T-helper 1 cell (primary cell): Measurements from ENCODE around the gene OR1K1.
A peak's percentile ranks its signal among the peaks of the same experiment; 100 is the strongest.
"Not testable (repeated sequence)": the region's sequence is repeated elsewhere in the genome, so short reads cannot be mapped to it uniquely, and the experiment has no call there.

Experiments
- DNase-seq, 5 donors: peaks; one replicate each; pipeline ENCODE4 v3.0.0-alpha.2; 2012 to 2020
- total RNA-seq, 4 donors: gene quantifications; one replicate each; lab custom pipeline; 2026; lab: John Stamatoyannopoulos, UW

OR1K1 gene, protein sequence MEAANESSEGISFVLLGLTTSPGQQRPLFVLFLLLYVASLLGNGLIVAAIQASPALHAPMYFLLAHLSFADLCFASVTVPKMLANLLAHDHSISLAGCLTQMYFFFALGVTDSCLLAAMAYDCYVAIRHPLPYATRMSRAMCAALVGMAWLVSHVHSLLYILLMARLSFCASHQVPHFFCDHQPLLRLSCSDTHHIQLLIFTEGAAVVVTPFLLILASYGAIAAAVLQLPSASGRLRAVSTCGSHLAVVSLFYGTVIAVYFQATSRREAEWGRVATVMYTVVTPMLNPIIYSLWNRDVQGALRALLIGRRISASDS
- total RNA-seq = 0 reads per million in 4 donors

DNA sequence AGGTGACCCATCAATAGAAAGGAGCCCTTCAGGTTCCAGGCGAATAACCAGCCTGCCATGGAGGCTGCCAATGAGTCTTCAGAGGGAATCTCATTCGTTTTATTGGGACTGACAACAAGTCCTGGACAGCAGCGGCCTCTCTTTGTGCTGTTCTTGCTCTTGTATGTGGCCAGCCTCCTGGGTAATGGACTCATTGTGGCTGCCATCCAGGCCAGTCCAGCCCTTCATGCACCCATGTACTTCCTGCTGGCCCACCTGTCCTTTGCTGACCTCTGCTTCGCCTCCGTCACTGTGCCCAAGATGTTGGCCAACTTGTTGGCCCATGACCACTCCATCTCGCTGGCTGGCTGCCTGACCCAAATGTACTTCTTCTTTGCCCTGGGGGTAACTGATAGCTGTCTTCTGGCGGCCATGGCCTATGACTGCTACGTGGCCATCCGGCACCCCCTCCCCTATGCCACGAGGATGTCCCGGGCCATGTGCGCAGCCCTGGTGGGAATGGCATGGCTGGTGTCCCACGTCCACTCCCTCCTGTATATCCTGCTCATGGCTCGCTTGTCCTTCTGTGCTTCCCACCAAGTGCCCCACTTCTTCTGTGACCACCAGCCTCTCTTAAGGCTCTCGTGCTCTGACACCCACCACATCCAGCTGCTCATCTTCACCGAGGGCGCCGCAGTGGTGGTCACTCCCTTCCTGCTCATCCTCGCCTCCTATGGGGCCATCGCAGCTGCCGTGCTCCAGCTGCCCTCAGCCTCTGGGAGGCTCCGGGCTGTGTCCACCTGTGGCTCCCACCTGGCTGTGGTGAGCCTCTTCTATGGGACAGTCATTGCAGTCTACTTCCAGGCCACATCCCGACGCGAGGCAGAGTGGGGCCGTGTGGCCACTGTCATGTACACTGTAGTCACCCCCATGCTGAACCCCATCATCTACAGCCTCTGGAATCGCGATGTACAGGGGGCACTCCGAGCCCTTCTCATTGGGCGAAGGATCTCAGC lies at the start of gene OR1K1:
TSS of gene OR1K1 (plus strand) at position 58 of the 995 bp plus-strand sequence. CDS start at position 58, 0 bp downstream.
- no peak for DNase-seq

DNA sequence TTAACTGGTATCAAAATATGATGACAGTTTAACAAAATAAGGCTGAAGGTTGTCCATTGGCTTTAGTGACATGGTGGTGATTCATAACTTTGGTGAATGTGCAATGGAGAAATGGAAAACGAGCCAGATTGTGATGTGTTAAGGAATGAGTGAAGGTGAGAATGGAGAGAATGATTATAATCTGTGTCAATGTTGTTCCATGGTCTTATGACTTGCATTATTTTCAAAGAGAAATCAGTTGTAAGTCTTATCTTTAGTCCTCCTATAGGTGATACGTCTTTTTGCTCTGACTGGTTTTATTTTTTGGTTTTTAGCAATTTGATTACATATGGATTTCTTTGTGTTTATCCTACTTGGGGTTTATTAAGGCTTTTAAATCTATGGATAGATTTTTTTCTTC lies 45.1 kb upstream of the OR1K1 start:
- DNase-seq = no peak

DNA sequence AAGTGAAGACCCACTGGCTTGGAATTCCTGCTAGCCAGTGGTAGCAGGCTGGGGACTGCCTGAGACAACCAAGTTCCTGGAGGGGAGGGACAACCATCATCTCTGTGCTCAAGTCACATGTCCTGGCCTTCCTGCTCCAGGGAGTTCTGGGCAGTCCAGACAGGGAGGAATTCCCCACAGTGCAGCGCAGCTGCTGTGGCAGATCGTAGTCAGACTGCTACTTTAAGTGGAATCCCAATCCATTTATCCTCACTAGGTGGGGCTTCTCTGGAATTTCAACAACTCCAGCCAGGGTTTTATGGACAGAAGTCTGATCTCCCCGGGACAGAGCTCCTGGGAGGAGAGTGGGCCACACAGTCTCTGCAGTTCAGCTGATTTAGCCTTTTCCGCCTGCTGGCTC lies 32.1 kb upstream of the OR1K1 start:
- DNase-seq = no peak

DNA sequence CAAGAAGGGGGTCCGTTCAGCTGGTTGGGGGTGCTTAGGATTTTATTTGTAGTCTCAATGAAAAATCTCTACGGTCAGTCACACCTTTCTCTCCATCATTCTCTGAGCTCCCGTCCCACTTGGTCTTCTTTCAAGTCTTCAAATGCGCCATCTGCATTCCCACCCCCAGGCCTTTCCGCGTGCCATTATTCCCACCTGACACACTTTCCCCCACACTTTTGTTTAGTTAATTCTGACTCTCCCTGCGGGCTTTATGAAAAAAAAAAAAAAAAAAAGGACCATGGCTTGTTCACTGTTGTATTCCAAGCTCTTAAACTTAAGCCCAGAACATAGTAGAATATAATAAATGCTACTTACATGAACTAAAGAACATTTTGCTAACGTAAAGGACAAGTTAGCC lies 22.9 kb upstream of the OR1K1 start:
- no peak for DNase-seq

DNA sequence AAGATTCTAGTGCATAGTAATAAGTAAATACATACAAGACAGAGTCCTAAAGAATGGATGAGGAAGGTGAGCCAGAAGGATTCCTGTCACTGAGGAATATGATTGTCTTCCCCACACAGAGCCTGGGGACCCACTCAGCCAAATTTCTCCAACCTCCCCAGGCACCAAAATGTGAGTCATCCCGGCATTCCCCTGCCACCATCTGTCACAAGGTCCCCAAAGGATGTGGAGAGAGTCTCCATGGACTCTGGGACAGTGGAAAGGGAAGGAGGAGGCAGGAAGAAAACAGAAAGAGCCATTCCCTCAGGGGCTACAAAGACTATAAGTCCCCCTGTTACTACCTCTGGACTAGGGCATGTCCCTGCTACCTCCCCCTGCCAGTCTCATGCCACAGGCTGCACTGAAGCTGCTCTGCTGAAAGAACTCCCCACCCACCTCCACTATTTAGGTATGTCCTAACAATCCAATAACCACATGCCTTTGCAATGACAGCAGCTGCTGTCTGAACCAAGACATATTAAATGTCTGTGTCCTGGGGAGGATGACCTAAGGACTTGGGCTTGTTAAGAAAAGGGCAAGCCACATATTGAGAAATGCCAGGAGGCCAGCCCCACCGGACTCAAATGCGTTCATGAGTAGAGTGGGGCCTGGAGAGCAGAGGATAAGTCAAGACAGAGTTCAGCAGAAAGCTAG lies 21.8 kb upstream of the OR1K1 start:
- no peak for DNase-seq

DNA sequence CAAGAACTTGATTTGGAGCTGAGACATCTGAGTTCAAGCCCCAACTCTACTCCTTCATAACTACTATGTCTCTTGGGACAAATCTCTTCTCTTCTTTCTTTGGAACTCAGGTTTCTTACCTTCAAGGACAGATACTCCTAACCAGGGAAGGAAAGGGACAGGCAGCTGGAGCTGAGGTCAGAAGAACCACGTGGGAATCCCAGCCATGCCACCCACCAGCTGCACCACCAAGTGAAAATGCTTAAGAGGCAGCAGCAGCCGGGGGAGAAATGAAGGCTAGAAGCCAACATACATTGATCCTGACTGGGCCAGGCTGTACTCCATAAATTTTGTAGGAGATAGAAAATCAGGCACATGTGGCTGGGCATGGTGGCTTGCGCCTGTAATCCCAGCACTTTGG lies 20.7 kb upstream of the OR1K1 start:
- DNase-seq = no peak

DNA sequence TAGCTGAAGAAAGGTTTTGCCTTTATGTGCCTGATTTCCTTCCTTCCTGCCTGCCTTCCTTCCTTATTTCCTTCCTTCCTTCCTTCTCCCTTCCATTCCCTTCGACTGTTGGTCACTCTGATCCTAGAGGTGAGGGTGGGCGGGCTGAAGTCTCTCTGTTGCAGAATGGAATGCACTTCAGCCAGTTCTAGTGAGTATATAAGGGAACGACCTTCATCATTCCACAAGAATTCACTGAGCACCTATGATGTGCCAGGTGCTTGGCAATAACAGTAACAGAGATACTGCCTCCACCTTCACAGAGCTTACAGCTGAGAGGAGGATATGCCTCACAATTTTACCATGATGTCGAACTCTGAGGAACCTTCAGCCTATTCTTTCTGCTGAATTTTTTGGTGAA lies 19.9 kb upstream of the OR1K1 start:
- DNase-seq = no peak

DNA sequence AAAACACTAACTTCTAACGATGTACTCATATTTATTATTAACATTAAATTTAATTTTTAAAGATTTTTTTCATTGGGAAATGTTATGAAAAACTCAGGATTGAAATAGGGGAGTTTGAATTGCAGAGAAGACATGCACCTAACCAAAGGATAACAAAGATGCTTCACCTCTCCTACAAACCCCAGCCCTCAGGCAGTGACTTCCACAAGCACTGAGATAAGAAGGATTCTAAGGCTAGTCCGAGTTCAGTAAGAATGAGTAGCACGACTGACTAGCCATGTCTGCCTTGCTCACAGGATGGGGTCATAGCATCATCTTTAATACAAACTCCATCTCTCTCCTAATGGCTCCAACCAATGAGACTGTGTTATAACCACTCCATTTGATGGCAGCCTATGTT lies 18.3 kb upstream of the OR1K1 start:
- no peak for DNase-seq

DNA sequence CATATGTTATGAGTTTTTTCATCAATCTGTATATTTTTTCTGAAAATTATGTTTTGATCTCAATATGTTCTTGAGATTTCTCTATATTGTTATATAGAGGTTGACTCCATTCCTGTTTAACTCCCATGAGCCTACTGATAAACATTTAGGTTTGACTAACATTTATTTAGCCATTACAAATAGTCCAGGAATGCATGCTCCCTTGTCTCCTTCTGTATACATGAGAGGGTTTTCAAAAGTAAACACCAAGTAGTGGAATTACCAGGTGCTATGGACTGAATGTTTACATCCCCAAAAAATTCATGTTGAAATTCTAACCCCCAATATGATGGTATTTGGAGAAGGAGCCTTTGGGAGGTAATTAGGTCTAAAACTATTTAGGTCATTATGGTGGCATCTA lies 14.7 kb upstream of the OR1K1 start:
- no peak for DNase-seq

DNA sequence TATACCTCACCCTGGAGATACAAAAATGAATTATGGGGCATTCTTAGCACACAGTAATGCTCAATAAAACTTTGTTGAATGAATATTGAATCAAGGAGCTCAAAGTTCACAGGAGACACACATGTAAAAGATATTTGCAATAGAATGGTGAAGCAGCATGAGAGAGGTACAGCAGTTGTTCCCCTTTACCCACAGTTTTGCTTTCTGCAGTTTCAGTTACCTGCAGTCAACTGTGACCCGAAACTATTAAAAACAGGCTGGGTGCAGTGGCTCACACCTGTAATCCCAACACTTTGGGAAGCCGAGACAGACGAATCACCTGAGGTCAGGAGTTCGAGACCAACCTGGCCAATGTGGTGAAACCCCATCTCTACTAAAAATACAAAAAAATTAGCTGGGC lies 13.6 kb upstream of the OR1K1 start:
- no peak for DNase-seq

DNA sequence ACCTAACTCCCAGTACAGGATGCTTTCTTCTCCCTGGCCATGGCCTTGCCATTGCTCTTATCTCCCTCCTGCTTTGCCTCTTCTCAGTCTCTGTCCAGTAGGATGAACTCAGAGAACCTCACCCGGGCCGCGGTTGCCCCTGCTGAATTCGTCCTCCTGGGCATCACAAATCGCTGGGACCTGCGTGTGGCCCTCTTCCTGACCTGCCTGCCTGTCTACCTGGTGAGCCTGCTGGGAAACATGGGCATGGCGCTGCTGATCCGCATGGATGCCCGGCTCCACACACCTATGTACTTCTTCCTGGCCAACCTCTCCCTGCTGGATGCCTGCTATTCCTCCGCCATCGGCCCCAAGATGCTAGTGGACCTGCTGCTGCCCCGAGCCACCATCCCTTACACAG lies 11.1 kb upstream of the OR1K1 start, which contains the start of gene OR5C1:
TSS of gene OR5C1 (plus strand) at position 103 of the 400 bp plus-strand sequence. CDS start at position 103, 0 bp downstream.
- no peak for DNase-seq

DNA sequence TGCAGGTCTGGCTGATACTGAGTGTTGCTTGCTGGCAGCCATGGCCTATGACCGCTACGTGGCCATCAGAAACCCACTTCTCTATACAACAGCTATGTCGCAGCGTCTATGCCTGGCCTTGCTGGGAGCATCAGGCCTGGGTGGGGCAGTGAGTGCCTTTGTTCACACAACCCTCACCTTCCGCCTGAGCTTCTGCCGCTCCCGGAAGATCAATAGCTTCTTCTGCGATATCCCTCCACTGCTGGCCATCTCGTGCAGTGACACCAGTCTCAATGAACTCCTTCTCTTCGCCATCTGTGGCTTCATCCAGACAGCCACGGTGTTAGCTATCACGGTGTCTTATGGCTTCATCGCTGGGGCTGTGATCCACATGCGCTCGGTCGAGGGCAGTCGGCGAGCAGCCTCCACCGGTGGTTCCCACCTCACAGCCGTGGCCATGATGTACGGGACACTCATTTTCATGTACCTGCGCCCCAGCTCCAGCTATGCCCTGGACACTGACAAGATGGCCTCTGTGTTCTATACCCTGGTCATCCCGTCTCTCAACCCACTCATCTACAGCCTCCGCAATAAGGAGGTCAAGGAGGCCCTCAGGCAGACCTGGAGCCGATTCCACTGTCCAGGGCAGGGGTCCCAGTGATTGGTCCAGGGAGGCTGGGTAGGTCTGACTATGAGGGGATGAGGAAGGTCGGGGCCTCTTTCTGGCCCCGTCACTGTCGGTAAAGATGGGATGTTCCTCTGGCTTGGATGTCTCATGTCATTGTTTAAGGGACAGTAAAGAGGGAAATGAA lies 10.5 kb upstream of the OR1K1 start:
- no peak for DNase-seq

DNA sequence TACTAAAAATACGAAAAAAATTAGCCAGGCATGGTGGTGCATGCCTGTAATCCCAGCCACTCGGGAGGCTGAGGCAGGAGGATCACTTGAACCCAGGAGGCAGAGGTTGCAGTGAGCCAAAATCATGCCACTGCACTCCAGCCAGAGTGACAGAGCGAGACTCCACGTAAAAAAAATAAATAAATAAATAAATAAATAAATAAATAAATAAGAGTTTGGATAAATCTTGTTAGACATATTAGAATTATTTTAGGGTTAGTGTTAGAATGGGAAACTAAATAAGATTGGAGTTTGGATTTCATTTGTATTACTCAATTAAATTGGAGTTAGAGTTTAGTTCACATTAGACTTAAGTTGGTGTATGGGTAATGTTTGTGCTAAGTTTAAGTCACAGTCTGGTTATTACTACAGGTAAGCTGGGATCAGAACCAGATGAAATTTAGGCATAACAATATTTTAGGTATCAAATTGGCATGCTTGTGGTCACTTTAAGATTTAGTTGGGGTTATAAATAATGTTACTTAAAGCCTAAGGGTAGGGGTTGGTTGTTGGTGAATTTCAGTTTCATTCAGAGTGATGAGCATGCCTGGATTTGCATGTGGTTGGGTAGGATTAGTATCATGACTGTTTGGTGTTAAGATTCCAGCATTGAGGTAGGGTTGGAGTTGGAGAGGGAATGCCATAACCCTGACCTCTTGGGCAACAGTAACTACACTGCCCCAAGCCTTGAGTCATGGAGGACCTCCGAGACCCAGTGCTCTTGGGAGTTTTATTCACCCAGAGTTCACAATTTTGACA lies 7.9 kb upstream of the OR1K1 start:
- DNase-seq = no peak

DNA sequence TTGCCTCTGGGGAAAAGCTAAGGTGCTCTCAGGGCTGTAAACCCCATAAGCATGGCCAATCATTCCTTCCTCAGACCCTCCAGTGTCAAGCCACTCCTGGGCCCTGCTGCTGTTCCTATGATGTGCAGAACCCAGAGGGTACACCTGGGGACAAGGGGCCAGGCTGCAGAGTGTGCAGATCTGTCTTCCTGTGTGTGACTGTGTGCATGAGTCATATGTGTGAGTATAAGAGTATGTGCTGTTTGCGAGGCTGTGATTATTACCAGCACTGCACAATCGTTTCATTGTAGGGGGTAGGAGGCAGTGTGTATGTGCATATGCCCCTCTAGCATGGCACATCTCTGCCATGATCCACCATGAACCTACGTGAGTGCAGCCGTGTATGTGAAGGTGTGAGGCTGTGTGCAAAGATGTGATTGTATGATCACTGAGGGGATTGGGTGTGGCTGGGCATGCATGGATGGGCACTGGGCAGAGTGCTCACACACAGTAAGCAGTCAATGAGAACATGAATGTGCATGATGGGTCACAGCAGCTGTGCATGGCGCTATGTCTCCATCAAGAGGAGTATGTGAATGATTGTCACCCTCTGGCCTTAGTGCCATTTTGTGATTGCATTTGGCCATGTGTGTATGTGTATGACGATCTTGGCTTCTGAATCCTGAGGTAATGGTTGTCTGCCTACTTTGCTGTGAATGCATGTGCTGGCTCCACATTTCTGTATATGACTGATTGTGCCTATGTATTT lies 2.4 kb upstream of the OR1K1 start:
- no peak for DNase-seq

DNA sequence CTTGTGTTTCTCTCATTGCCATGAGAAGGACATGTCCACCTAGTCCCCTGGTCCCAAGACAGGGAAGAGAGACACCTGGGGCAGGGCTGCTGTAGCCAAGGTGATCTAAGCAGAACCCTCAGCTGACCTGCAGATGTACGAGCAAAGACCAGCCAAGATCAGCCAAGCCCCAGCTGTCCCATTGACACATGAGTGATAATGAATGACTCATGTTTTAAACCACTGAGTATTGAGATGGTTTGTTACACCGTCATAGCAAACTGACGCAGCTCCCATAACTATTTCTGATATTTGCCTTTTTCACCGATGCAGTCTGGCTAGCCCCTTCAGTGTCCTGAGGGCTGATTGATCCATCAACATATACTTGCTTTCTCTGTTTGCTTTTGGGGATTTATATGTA lies 6.7 kb downstream of the OR1K1 start:
- no peak for DNase-seq

DNA sequence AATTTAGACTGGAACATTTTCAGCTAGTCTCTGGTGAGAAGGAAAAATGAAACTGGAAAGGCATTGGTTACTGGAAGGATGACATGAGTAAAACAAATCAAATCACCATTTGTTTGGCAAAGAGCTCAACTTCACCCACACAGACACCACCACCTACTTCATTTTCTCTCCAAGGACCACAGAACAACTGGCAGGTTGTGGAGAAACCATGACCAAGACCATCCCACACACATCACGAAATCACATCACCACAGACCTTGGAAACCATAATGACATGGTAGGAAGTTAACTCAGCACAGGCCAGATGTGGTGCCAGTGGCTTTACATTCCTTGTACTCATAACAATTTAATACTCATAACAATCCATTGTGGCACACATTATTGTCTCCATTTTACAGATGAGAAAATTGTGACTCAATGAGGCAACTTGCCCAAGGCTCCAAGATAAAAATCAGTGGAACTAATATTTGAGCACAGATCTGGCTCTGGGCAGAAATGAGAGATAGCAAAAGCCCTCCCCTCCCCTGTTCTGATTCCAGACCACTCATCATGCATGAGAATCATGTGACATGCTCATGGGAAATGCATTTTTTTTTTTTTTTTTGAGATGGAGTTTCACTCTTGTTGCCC lies 7.5 kb downstream of the OR1K1 start:
- peak in 1 of 5 donors; percentile 52 for DNase-seq

DNA sequence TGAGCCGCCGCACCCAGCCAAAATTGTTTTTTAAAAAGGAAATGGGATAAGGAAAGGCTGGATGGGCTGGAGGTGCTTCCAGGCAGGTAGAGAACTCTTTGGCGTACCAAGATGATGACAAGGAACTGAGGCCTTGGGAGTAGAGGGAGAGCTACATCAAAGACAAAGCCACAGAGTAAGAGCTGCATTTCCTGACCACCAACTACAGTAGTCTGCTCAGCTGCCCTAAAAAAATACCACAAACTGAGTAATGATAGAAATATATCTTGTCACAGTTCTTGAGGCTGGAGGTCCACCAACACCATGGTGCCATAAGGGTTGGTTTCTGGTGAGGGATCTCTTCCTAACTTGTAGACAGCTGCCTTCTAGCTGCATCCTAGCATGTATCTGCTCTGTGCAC lies 8.2 kb downstream of the OR1K1 start:
- peak in 1 of 5 donors; percentile 18 for DNase-seq

DNA sequence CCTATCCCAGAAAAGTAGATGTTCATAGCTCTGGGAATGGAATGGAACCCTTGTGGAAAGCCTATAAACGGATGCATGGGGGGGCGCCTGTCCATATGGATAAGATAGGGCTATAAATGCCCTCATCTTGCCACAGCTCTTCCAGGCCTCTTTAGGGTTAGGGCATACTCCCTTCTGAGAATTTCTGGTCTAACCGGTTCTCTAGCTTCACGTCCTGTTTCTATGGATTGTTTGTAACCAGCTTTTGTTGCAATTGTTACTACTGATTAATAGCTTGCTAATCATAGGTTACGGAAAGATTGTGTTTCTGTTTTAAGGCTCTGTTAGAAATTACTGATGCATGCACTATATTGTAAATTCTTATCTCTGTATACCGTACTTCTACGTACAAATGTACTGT lies 9.3 kb downstream of the OR1K1 start:
- not testable (repeated sequence) for DNase-seq

DNA sequence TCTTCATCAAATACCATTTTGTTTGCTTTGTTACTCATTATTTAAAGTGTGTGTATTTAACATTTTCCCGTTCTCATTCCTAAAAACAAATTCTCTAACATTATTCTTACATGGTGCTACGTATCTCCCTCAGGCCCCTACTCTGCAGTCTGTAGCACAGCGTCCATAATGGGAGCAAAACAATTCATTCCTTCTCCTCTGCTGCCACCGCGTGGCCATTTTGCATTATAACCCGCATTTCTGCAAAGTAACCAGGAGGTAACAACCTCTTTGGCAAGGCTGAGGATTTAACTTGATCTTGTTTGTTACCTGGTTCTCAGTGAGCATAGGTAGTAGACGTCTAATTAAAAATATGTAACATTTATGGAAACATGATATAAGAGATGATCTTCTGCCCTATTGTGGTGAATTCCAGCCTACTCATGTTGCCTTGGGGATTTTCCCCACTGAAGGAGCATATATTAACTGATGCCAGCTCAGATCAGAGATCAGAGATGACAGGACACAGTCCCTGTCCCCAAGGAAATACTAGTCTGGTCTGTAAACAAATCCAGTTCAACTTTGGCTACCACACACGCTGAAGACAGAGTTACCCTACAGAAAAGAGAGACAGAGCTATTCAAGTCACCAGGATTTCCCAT lies 10.5 kb downstream of the OR1K1 start:
- DNase-seq = peak; percentile 25 to 71 (median 53)

DNA sequence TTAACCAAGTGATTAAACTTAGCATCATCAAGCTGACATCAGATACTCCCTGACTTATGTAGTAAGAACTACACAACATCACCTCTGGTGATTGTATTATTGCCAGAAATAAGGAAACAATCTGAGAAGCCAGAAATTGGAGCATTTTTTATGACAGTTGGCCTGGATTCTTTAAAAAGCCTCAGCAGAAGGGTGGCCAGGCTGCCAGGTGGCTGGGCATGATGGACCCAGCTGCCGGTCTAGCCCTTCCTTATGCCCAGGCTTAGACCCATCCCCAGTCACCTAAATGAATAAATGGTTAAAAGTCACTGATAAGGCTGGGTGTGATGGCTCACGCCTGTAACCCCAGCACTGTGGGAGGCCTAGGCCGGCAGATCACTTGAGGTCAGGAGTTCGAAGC lies 12.8 kb downstream of the OR1K1 start:
- no peak for DNase-seq
